G401.6 (cell line): ENCODE data around the gene CBX7.
"Not testable (repeated sequence)": the region's sequence is repeated elsewhere in the genome, so short reads cannot be mapped to it uniquely, and the experiment has no call there.

Experiments
- FAIRE-seq: peaks from 2 replicates; lab custom pipeline; 2012; peaks lifted over from hg19 to GRCh38; lab: Jason Lieb, UNC

The CBX7 gene

DNA sequence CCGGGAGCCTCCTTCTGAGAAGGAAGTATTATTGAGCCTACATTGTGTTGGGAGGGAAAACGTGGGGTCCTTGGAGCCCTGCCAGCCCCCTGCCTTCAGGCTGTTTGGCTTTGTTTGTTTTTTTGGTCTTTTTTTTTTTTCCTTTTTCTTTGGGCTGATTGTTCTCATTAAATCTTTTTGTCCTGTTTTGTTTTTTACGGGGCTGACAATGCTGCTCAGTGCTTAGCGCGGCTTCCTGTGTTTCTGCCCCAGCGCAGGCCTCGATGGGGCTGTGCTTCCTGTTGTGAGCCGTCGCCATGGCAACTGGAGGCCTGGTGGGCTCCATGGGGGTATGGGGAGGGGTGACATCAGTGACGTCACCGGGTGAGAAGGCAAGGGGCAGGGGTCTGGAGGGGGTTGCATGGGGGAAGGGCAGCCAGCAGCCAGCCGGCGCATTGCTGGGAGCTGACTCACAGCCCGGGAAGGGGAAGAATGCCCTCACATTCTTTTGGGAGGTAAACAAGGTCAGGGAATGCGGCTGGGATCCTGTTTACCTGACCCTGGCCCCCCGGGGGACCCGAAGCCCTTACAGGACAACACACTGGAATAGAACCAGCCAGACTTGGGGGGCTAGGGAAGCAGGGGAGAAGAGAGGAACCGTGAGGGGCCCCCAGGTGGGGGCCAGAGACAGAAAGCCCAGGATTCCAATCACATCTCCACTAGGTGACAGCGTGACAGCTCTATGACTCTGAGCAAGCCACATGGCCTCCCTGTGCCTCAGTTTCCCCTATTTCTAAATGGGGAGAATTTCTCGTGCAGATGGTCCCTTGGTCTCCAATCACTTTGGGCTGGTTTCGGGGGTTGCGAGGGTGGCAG lies 22.2 kb upstream of the CBX7 start:
- peak; percentile 97 for FAIRE-seq

DNA sequence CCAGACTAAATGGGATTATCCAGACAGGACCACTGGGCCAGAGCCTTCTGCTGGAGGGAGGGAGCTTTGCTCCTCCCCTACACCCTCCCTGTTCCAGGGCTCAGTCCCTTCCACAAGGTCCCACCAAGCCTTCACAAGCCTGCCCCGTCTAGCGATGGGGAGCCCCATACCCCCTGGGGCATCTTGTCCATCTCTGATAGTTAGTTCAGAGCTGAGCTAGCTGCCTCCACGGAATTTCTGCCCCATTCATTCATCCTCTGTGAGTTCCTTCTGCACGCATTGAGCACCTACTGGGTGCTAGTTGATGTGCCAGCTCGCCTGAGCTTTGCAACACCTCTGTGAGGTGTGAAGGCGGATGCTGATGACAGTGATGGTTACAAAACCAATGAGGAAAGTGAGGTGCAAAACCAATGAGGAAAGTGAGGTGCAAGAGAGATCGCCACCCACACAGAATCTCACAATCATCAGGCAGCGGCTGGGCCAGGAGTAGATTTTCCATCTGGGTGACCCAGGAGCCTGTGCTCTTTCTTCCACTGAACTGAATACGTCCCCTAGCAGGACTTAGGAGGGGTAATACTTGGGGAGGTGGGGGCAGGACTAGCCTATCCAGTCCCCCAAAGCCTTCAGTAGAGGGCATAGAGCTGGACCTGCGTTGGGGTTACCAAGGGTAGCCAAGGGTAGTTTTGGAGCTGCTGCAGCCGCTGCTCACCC lies 21.5 kb upstream of the CBX7 start:
- no peak for FAIRE-seq

DNA sequence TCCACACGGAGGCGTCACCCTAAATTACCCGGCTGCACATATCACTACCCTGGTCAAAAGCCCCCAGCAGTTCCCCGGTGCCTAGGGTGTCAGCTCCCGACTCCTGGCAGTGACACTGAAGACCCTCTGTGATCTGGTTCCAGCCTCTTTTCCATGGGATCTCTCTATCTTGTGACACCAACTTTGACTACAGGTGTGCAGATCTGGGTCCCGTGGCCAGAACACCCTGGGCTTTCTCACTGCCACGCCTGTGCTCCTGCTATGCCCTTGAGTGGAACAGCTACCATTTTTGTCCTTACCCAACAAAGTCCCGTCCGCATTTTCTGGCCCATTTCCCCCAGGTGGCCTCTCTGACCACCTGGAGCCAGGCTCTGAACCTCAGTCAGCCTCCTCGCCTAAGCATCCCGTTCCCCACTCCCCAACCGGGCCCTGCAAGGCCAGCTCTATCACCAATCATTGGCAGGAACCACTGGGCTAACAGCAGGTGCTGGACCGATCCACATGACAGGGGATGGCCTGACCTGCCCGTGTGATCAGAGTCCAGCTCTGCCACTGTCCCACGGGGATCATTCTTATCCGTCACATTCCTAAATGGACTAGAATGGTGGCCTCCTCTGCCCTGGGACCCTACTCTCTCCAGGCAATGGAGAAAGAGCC lies 20.7 kb upstream of the CBX7 start:
- FAIRE-seq = no peak

GRCh38 chr22:39172265-39173049 lies 20.0 kb upstream of the CBX7 start:
- peak; percentile 79 for FAIRE-seq

DNA sequence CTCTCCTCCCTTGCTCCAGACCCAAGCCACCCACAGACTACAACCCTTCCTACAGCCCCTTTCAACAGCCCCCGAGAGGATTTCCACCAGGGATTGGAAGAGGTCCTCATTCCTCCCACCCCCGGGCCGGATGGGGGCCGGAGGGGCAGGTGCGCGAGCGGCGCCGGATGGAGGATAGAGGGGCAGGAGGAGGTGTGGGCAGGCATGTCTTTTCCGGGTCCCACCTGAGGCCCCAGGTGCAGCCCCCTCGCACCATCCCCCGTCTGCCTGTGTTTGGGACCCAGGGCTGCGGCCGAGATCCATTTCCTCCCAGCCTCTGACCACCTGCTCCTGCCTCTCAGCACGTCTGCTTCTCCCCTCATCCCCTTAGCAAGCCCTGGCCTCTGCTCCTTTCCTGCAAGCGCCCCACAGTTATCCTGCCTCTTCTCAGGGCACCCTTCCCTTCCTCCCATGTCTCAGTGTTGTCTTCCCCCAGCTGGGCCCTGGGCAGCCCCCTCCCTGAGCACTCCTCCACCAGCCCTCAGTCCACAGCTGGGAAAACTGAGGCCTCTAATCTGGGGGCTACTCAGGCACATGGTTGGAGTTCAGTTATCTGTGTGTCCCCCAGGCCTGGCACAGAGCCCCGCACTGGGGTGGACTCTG lies 19.3 kb upstream of the CBX7 start:
- no peak for FAIRE-seq

DNA sequence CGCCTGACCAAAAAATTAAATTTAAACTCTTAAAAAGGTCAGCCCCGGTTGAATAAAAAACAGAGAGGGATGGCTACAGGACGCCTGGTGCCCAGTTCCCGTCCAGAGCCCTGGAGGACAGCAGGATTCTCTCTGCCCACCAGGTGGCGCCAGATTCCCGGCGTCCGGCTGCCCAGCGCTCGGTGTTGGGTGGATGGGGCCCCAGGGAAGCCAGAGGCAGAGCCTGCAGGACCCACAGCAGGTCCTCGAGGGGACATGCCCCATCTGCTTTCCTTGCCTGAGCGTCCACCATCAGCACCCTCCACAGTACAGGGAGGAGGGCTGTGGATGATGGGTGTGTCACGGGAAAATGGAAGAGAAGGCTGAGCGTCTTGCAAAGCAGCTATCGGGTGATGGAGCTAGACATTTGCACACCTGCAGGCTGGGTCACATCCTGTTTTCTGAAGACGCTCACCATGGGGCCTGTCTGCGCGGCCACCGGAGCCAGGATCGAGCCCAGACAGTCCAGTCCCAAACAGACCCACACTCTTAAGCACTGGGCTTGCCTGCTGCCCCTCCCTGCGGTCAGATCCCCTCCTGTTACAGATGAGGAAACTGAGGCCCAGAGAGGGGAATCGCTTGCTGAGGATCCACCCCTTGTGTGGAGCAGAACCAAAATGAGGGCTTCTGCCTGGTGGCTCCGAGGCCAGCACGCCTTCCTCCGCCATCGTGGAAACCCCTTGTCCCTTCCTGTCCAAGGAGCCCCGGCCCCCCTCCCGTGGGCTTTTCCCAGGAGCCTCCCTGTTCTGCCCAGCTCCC lies 18.5 kb upstream of the CBX7 start:
- FAIRE-seq = peak; percentile 81

DNA sequence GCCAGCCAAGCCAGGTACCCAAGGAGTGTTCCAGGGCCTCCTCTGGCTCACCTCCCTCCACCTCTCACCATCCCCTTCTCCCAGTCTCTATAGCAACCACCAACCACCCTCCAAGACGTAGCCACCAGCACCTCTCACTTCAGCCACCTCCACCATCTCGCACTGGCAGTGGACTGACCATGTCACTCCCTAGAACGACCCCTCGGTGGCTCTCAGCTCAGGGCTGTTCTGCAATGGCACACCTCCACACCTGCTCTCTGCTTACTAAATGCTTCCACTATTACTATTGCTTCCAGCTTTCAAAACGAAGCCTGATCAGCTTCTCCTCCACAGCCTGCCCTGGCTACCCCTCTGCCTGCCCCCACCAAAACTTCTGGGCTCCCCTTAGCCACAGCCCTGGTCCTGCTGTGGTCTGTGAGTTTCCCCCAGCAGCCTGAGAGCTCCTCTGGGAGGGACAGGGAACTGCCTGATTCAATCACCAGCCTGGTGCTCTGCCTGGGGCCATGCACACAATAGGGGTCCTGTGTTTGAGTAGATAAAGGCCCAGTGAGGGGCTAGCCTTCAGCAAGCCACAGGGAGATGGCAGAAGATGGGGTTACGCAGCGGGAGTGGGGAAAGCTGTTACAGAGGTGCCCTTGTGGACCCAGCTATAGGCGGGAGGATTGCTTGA lies 17.5 kb upstream of the CBX7 start:
- no peak for FAIRE-seq

DNA sequence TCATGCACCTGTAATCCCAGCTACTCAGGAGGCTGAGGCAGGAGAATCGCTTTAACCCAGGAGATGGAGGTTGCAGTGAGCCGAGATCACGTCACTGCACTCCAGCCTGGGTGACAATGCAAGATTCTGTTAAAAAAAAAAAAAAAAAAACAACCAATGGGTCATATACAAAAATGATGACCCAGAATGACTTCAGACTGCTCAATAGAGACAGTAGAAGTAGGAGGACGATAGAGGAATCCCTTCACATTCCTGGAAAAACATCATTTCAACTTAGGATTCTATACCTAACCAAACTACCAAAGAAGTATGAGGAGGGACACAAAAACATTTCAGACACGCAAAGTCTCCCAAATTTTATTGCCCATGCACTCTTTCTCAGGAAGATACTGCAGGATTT lies 14.1 kb upstream of the CBX7 start:
- no peak for FAIRE-seq

DNA sequence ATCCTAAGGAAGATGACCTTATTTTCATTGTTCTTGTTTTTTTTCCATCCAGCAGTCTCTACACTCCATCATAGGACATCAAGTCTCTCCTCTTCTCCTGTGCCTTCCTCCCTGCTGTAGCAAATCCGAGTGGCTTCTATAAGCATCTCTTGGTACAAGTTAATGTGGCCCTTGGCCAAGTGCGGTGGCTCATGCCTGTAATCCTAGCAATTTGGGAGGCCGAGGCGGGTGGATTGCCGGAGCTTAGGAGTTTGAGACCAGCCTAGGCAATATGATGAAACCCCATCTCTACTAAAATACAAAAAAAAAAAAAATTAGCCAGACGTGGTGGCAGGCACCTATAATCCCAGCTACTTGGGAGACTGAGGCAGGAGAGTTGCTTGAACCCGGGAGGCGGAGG lies 3.6 kb upstream of the CBX7 start:
- not testable (repeated sequence) for FAIRE-seq

- no peak for FAIRE-seq
Observed at GRCh38 chr22:39155421-39155820, 2.9 kb upstream of the CBX7 start.

- no peak for FAIRE-seq
Observed at GRCh38 chr22:39153220-39153717, 789 bp upstream of the CBX7 start.

- no peak for FAIRE-seq
Observed at GRCh38 chr22:39152024-39152510, 413 bp downstream of the CBX7 start.

- no peak for FAIRE-seq
Observed at GRCh38 chr22:39151329-39151975, 1.0 kb downstream of the CBX7 start.

DNA sequence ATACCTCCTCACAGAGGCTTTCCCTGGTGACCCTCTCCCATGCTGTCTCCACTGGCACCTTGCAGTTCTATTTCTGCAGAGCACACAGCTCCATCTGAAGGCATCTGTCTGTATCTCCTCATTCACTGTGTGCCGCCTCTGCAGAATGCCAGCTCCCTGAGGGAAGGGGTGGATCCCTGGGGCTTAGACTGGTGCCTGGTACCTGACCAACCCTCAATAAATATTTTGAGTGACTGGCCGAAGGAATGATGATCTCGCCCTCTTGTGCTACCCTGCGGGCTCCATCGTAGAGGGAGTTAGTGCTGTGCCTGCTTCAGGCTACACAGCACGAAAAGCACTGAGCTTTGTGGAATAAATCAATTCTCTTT lies 1.6 kb downstream of the CBX7 start:
- FAIRE-seq = peak; percentile 13

- FAIRE-seq = no peak
Observed at GRCh38 chr22:39149915-39150847, 2.3 kb downstream of the CBX7 start.

- FAIRE-seq = no peak
Observed at GRCh38 chr22:39148727-39149535, 3.5 kb downstream of the CBX7 start.

- no peak for FAIRE-seq
Observed at GRCh38 chr22:39148026-39148726, 4.3 kb downstream of the CBX7 start.
